H1 (cell line): ENCODE measurements around the gene DICER1.

Source experiments
- CTCF ChIP-seq, 3 experiments: IDR thresholded peaks; 1 replicate in 2 of 3; 2 replicates in 1 of 3; pipeline versions ENCODE4 v1.5.1 to v1.6.1; 2011; ENCODE audit warnings: low read length in 3 of 3, mild to moderate bottlenecking in 3 of 3, inconsistent platforms in 2 of 3, low read depth in 1 of 3, moderate library complexity in 1 of 3; ENCODE audit not compliant: insufficient read depth in 1 of 3; ENCODE audit errors: control extremely low read depth in 1 of 3
- EGR1 ChIP-seq: IDR thresholded peaks from 2 replicates; pipeline ENCODE4 v1.6.1; 2011; ENCODE audit warnings: low read depth, low read length, borderline replicate concordance
- GABPA ChIP-seq: IDR thresholded peaks from 2 replicates; pipeline ENCODE4 v1.6.1; 2011; ENCODE audit warnings: mild to moderate bottlenecking, low read length, moderate library complexity, borderline replicate concordance; ENCODE audit not compliant: insufficient read depth
- JUN ChIP-seq: IDR thresholded peaks from 2 replicates; pipeline ENCODE4 v1.6.1; 2011; ENCODE audit warnings: low read depth, mild to moderate bottlenecking, improper control_type of control experiment, low read length
- POLR2A ChIP-seq, 2 experiments: IDR thresholded peaks; 1 replicate in 1 of 2; 2 replicates in 1 of 2; pipeline ENCODE4 v1.6.1; 2011; ENCODE audit warnings: low read depth in 2 of 2, low read length in 2 of 2, mild to moderate bottlenecking in 2 of 2; ENCODE audit errors: control extremely low read depth in 1 of 2

GRCh38 chr14:95064256-95064655 lies 93.1 kb downstream of the DICER1 start:
- no peak for TF ChIP-seq GABPA
- no peak for TF ChIP-seq POLR2A (IDR thresholded peaks at IDR 0.05; ENCODE audit: control extremely low read depth in 1 of 2, low read depth in 2 of 2, low read length in 2 of 2)
- no peak for TF ChIP-seq CTCF (IDR thresholded peaks at IDR 0.05; ENCODE audit: control extremely low read depth in 1 of 3, insufficient read depth in 1 of 3, low read depth in 1 of 3, low read length in 3 of 3)
- TF ChIP-seq JUN, result no peak
- no peak for TF ChIP-seq EGR1
